SH-SY5Y (cell line): ENCODE results near the gene CCDC192.

Experiments used
- GATA2 ChIP-seq: IDR thresholded peaks from 2 replicates; pipeline ENCODE4 v1.6.1; 2011; ENCODE audit warnings: mild to moderate bottlenecking, low read depth, low read length
- GATA3 ChIP-seq: IDR thresholded peaks from 2 replicates; pipeline ENCODE4 v1.6.1; 2011; ENCODE audit warnings: low read depth, mild to moderate bottlenecking, low read length, moderate library complexity

GRCh38 chr5:127894461-127894860 lies 191.3 kb downstream of the CCDC192 start:
- TF ChIP-seq GATA3, result no peak
- TF ChIP-seq GATA2, result no peak
